HG02981 (cell line): ENCODE measurements around the gene RETREG3.

Experiments used
- ATAC-seq: cut with Tn5 transposase; IDR thresholded peaks from one replicate; pipeline ENCODE4 v1.9.1; 2021; ENCODE audit warnings: mild to moderate bottlenecking, moderate library complexity; ENCODE audit not compliant: unreplicated experiment

Gene RETREG3

DNA sequence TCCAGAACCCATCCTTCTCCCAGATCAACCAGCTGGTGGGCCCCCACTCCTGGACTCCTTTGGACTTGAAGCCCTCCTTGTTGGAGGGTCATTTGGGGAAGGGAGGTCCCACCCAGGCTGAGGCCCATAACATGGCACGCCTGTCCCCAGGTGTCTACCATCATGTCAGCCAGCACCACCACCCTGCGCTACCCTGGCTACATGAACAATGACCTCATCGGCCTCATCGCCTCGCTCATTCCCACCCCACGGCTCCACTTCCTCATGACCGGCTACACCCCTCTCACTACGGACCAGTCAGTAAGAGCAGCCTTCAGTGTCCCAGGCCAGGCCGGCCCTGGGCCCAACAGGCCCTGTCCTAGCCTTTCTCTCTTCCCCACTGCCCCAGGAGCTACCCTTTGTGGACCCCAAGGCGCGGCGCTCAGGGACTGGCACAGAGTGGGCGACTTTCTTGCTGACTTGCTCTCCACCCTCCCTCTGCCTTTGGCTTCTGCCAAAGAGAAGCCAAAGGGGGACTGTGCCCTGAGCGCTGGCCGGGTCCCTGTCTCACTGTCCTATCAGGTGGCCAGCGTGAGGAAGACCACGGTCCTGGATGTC is 4.6 kb upstream of the RETREG3 start:
- no peak for ATAC-seq

- ATAC-seq: no peak
These were observed 2.8 kb upstream of the RETREG3 start for GRCh38 chr17:42612013-42612412.

DNA sequence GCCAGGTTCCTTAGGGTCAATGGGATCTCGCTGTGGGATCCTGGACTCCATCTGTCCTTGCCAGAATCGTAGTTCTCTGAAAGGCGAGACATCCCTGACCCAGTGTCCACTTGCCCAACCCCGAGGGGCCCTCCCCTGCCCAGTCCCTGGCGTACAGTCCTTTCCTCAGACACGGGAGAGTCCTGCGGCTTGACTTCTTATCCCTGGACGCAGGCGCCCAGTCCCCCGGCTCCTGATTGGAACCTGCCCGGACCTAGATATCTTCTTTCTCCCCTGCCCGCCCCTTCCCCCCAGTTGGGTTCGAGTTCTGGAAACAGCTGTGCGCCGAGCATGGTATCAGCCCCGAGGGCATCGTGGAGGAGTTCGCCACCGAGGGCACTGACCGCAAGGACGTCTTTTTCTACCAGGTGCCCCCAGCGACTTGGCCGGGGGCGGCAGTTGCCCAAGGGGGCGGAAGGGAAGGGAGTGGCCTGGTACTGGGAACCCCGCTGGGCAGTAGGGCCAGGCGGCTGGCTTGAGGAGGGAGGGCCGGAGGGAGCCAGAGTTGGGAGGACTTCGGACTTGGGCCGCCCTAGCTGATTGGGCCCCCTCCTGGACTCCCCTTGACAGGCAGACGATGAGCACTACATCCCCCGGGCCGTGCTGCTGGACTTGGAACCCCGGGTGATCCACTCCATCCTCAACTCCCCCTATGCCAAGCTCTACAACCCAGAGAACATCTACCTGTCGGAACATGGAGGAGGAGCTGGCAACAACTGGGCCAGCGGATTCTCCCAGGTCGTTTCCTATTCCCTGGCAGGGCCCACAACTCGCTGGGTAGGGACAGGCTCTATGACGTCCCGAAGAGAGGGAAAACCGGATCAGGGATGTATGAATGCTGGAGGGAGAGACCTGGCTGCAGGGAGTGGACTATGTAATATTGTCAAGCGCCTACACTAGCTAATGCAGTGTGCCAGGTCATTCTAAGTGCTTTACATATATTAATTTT is 934 bp upstream of the RETREG3 start:
- peak; percentile 5 for ATAC-seq

DNA sequence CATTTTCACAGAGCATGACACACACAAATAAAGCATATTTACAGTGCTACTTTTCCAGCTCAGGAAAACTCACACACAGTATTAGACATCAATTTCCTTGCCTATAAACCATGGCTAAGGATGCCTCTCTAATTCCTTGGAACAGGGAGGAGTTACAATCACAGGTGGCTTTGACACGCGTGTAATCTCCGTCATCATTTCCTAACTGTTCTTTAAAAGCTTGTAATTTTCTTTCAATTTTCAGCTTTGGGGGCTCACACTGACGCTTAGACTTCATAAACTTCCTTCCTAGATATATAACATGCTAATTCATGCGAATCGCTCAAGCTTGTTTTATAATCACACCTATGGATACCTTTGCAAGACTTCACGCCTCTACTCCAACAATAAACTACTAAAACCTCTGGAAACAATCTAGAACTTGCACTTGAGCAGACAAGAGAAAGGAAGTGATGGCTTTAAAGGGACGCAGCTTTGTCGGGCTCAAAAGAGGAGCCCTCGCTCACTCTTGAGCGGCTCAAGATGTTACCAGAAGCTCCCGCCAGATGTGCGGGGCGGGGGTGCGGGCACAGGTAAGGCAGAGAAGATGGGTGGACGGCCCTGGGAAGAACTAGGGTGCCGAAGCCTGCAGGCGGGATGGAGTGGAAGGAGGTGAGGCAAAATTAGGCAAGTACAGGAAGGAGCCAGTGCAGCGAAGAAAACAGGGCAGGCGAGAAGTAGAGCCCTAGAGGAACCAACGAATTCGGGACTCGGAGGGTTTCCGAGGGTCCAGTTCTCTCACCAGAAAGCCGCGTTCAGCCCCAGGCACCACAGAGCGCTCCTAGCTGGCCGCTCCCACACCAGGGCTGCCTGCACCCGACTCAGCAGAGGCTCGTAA is 631 bp downstream of the RETREG3 start:
- peak; percentile 29 for ATAC-seq

GRCh38 chr17:42607769-42608168 is 1.4 kb downstream of the RETREG3 start:
- ATAC-seq: no peak

DNA sequence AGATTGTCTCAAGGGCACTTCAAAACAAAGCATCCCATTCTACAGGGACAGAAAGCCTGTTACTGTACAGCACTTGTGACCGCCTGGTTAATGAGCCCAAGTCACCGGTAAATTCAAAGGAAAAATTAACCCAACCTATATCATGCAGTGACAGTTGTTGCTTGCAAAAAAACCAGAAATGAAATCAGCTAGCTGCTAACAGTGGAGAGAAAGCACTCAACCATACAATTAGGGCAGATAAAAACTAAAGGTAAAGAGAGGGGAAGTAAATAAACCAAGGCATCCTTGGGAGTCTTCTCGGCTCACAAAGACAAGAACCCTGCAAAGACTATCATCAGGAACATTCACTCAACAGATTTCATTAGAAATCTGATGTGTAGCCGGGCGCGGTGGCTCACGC is 5.9 kb downstream of the RETREG3 start:
- no peak for ATAC-seq

- no peak for ATAC-seq
These were observed 10.3 kb downstream of the RETREG3 start for GRCh38 chr17:42598905-42599304.

GRCh38 chr17:42596386-42596785 is 12.8 kb downstream of the RETREG3 start:
- no peak for ATAC-seq

DNA sequence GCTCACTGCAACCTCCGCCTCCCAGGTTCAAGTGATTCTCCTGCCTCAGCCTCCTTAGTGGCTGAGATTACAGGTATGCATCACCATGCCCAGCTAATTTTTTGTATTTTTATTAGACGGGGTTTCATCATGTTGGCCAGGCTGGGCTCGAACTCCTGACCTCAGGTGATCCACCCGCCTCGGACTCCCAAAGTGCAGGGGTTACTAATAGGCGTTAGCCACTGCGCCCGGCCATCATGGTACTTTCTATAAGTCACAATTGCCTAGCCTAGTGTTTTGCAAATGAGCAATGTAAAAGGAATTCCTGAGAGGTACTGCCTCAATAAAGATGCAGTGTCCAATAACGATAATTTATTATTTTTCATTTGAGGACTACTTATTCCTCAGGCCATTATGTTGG is 17.8 kb downstream of the RETREG3 start:
- no peak for ATAC-seq

DNA sequence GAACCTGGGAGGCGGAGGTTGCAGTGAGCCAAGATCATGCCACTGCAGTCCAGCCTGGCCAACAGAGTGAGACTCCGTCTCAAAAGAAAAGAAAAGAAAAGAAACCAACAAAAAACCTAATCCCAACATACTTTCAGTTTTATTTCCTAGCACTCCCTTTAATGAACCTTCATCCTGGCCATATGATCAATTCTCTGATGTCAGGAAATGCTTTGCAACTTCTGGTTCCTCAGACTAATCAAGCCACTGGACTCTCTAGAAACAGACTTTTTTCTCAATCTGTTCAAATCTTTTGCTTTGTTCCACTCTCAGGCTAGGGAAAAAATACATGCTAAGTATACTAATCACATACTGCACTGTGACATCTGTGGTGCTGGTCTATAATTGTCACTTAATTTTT is 18.3 kb downstream of the RETREG3 start:
- no peak for ATAC-seq

- ATAC-seq: no peak
These were observed 22.5 kb downstream of the RETREG3 start for GRCh38 chr17:42586514-42587230.

- no peak for ATAC-seq
These were observed 23.8 kb downstream of the RETREG3 start for GRCh38 chr17:42585353-42585752.

GRCh38 chr17:42584880-42585279 is 24.3 kb downstream of the RETREG3 start:
- ATAC-seq: no peak

GRCh38 chr17:42581744-42582270 is 27.4 kb downstream of the RETREG3 start:
- no peak for ATAC-seq

- ATAC-seq: no peak
These were observed 29.2 kb downstream of the RETREG3 start for GRCh38 chr17:42579794-42580551.

DNA sequence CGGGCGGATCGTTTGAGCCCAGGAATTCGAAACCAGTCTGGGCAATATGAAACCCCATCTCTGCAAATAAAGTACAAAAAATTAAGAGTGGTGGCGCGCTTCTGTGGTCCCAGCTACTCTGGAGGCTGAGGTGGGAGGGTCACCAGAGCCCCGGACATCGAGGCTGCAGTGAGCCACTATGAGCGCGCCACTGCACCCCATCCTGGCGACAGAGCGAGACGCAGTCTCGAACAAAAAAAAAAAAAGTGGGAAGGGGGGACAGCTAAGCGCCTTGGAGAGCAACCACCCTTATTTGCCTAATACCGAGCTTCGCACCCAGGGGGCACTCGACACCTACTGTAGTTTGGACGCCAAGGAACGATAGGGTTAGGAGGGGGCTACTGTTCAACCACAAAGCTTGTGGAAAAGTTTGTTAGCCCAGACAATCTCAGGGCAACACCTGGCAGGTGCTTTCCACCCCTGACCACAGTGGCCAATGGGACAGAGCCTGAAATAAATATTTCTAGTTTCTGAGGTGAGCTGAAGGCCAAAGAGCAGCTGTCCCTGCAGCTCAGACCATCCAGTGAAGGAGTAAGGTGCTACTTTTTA is 30.8 kb downstream of the RETREG3 start:
- peak; percentile 63 for ATAC-seq

DNA sequence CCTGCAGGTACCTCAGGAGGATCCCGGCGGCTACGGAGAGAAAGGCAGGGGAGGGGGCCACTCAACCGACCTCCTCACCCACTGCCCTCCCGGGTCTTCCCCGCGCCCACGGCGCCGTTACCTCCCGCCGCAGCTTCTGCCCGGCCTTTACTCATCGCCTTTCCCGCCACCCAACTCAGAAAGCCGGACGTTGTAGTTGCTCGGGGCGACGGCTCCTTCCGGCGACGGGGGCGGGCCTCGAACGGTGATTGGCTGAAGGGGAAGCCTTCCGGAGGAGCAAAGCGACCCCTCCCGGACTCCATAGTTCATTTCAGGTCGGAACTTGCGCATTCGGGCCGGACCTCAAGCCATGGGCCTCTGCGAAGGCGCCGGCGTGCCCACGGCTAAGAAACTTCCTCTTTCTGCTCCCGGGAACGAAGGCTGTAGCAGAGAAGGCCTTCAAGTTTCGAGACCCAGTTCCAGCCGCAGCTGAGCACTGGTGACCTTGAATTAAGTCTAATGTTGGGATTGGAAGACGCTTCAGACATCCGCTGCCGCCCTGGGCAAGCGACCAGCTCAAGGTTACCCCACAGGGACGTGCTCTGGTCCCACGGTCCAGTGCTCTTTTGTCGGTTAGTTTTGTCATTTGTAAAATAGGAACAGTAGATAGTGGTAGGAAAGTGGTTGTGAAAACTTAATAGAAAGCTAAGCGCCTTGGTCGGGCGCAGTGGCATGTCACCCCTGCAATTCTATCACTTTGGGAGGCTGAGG is 31.5 kb downstream of the RETREG3 start, which contains the start of gene PSMC3IP:
TSS of gene PSMC3IP (minus strand) at position 198 of the 750 bp plus-strand sequence. CDS start at position 155, 43 bp downstream.
- peak; percentile 69 for ATAC-seq

GRCh38 chr17:42577140-42577531 is 32.0 kb downstream of the RETREG3 start:
- no peak for ATAC-seq
